Activated CD8-positive, alpha-beta T cell treated with anti-CD3 and anti-CD28 coated beads, Interleukin-2, amount 10 ng/mL, durations not matched to agents 7 days and 5 days (primary cell): ENCODE data around the gene PCYT2. TPM values are rescaled to one million over a fixed set of nuclear protein-coding genes. Genes with fewer than 3 reads are reported as not detected.
A peak's percentile ranks its signal among the peaks of the same experiment; 100 is the strongest.

Experiments used
- ATAC-seq: fragments of 150-1000 bp; cut with Tn5 transposase; one replicate; pipeline ENCODE4 v1.10.0; 2021; ENCODE audit warnings: moderate library complexity
- CTCF ChIA-PET: fragments of 350-600 bp; sonication (Branson Sonifier 250); formaldehyde crosslinking; loops from one replicate; lab custom pipeline; 2021; ENCODE audit warnings: antibody characterized with exemption; lab: Charles Lee
- POLR2A ChIA-PET: fragments of 350-600 bp; sonication (Branson Sonifier 250); formaldehyde crosslinking; loops from one replicate; lab custom pipeline; 2021; ENCODE audit warnings: antibody characterized with exemption; lab: Charles Lee
- DNase-seq: peaks from one replicate; pipeline ENCODE4 v3.0.0-alpha.2; 2020
- H3K27ac Mint-ChIP-seq: one replicate; pipeline ENCODE4 v1.8.0; 2021; ENCODE audit warnings: mild to moderate bottlenecking, mixed read lengths
- H3K27me3 Mint-ChIP-seq: one replicate; pipeline ENCODE4 v1.8.0; 2021; ENCODE audit warnings: low read depth, mixed read lengths
- H3K36me3 Mint-ChIP-seq: one replicate; pipeline ENCODE4 v1.8.0; 2021; ENCODE audit warnings: low read depth, mixed read lengths
- H3K4me1 Mint-ChIP-seq: one replicate; pipeline ENCODE4 v1.8.0; 2021; ENCODE audit warnings: low read depth, mixed read lengths
- H3K4me3 Mint-ChIP-seq: one replicate; pipeline ENCODE4 v1.8.0; 2021; ENCODE audit warnings: mild to moderate bottlenecking, mixed read lengths
- H3K9me3 Mint-ChIP-seq: one replicate; pipeline ENCODE4 v1.8.0; 2022; ENCODE audit warnings: mixed read lengths; ENCODE audit not compliant: insufficient read depth
- total RNA-seq, 2 experiments: library from RNA; stranded (reverse); gene quantifications; one replicate each; pipeline ENCODE4 v1.2.3, GENCODE V29; 2021

PCYT2 gene
- total RNA-seq, 2 experiments from 2014 or later: 48.6 to 50.4 TPM

GRCh38 chr17:81870131-81870980 lies 40.8 kb downstream of the PCYT2 start:
- ChIA-PET POLR2A (interaction anchor here (0.5 to 2.6 kb wide), 15 partner anchors 9 to 447 kb away, joined by 3 to 23 read pairs (median 6); partner anchors contain the start of genes ALYREF, ANAPC11, CD7 and MRPL12), CTCF (interaction anchor here (1.2 to 2.6 kb wide), 9 partner anchors 9 to 151 kb away, joined by 3 to 11 read pairs (median 5); partner anchors contain the start of genes MAFG and P4HB)
- peak; percentile 53 for ATAC-seq
- peaks cover 47% of the 10 kb centered on the region for H3K36me3 Mint-ChIP-seq
- peak; percentile 77 for DNase-seq
- H3K4me3 Mint-ChIP-seq: peak overlapping the region; percentile 90
- no peaks in the 10 kb centered on the region for H3K27me3 Mint-ChIP-seq
- peak overlapping the region; percentile 96 for H3K27ac Mint-ChIP-seq
- no peaks in the 10 kb centered on the region for H3K9me3 Mint-ChIP-seq
- peaks cover 45% of the 10 kb centered on the region for H3K4me1 Mint-ChIP-seq

- CTCF ChIA-PET: interaction anchor here (0.6 to 2.6 kb wide), 12 partner anchors 8 to 152 kb away, joined by 3 to 11 read pairs (median 4); partner anchors contain the start of genes MAFG and P4HB
- Mint-ChIP-seq H3K36me3 (peaks cover 48% of the 10 kb centered on the region), H3K9me3 (no peaks in the 10 kb centered on the region), H3K27ac (peak overlapping the region; percentile 96), H3K4me3 (peak overlapping the region; percentile 90), H3K4me1 (peaks cover 46% of the 10 kb centered on the region), H3K27me3 (no peaks in the 10 kb centered on the region)
- POLR2A ChIA-PET: interaction anchor here (0.9 to 2.6 kb wide), 11 partner anchors 8 to 429 kb away, joined by 3 to 23 read pairs (median 7); partner anchors contain the start of genes ACTG1, ALYREF, ANAPC11 and MRPL12
- ATAC-seq: peak; percentile 6
- peak; percentile 53 for DNase-seq
Observed at GRCh38 chr17:81869221-81870130, 41.7 kb downstream of the PCYT2 start.

GRCh38 chr17:81868674-81869220 lies 42.5 kb downstream of the PCYT2 start:
- DNase-seq (no peak), ATAC-seq (no peak)
- CTCF ChIA-PET: interaction anchor here (0.6 to 2.6 kb wide), 7 partner anchors 10 to 133 kb away, joined by 3 to 11 read pairs (median 5); partner anchors contain the start of gene MAFG
- Mint-ChIP-seq H3K4me3 (peak overlapping the region; percentile 90), H3K27ac (peak overlapping the region; percentile 96), H3K27me3 (no peaks in the 10 kb centered on the region), H3K9me3 (no peaks in the 10 kb centered on the region), H3K36me3 (peaks cover 52% of the 10 kb centered on the region), H3K4me1 (peaks cover 49% of the 10 kb centered on the region)
- POLR2A ChIA-PET: interaction anchor here (0.9 to 2.6 kb wide), 5 partner anchors 8 to 355 kb away, joined by 3 to 23 read pairs (median 4); partner anchors contain the start of genes ACTG1, ALYREF, ANAPC11 and MRPL12

- Mint-ChIP-seq H3K4me3 (peak overlapping the region; percentile 15), H3K27me3 (no peaks in the 10 kb centered on the region), H3K9me3 (no peaks in the 10 kb centered on the region), H3K4me1 (peaks cover 54% of the 10 kb centered on the region), H3K27ac (peak overlapping the region; percentile 84), H3K36me3 (peaks cover 58% of the 10 kb centered on the region)
- ChIA-PET CTCF (no interaction called here), POLR2A (interaction anchor here (0.9 kb wide), 1 partner anchor 7 kb away, joined by 3 read pairs; the partner anchor contains the start of gene P4HB)
- ATAC-seq: no peak
- no peak for DNase-seq
Observed at GRCh38 chr17:81867991-81868673, 43.1 kb downstream of the PCYT2 start.

DNA sequence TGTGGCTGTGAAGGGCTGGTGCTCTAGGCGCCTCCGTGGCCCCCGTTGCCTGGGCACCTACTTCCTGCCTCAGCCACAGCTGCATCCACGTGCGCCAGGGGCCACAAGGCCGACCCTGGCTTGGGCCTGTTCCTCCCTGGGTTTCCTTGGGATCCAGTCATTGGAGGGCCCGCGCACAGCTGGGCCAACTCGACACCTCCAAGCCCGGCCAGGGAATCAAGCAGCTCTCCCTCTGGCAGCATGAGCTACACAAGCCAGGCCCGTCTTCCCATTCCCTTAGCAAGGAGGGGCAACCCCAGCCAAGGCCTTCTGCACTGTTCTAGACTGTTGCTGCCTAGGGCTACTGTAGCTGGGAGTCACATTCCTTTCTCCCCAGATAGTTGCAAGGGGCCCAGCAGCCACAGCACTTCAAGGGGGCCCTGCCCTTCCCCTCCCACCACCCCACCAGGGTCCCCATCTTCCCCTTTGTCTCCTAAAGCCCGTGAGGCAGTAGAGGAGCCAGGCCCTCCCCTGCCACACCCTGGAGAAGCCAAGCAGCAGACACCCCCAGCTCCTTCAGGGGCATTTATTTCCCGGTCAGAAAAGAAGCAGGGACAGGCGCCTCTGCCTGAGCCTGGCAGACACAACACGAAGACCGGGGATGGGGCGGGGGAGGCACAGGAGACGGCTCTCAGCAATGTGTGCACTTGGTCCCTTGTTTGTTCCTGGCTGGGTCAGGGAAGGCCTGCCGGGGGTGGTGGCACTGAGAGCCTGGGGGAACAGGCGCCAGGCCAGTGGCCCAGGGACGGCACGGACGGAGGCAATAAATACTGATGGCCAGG lies 43.8 kb downstream of the PCYT2 start:
- Mint-ChIP-seq H3K4me1 (peaks cover 54% of the 10 kb centered on the region), H3K27me3 (no peaks in the 10 kb centered on the region), H3K4me3 (peak overlapping the region; percentile 40), H3K9me3 (no peaks in the 10 kb centered on the region), H3K27ac (peak overlapping the region; percentile 84), H3K36me3 (peaks cover 57% of the 10 kb centered on the region)
- no peak for ATAC-seq
- POLR2A ChIA-PET: interaction anchor here (1.1 to 2.0 kb wide), 2 partner anchors 24 to 164 kb away, joined by 3 to 7 read pairs; partner anchors contain the start of genes ALYREF, ANAPC11 and MRPL12
- peak; percentile 38 for DNase-seq
- CTCF ChIA-PET: no interaction called here

- H3K36me3 Mint-ChIP-seq: peaks cover 57% of the 10 kb centered on the region
- no peaks in the 10 kb centered on the region for H3K27me3 Mint-ChIP-seq
- DNase-seq: no peak
- ATAC-seq: no peak
- ChIA-PET CTCF (no interaction called here), POLR2A (interaction anchor here (0.9 to 2.0 kb wide), 3 partner anchors 20 to 163 kb away, joined by 3 to 7 read pairs (median 3); partner anchors contain the start of genes ALYREF, ANAPC11 and MRPL12)
- peak overlapping the region; percentile 84 for H3K27ac Mint-ChIP-seq
- H3K4me1 Mint-ChIP-seq: peaks cover 50% of the 10 kb centered on the region
- no peaks in the 10 kb centered on the region for H3K9me3 Mint-ChIP-seq
- peak overlapping the region; percentile 40 for H3K4me3 Mint-ChIP-seq
Observed at GRCh38 chr17:81866440-81867169, 44.6 kb downstream of the PCYT2 start.

GRCh38 chr17:81865733-81866439 lies 45.3 kb downstream of the PCYT2 start:
- Mint-ChIP-seq H3K27me3 (no peaks in the 10 kb centered on the region), H3K27ac (peak overlapping the region; percentile 81), H3K36me3 (peaks cover 59% of the 10 kb centered on the region), H3K4me3 (peak overlapping the region; percentile 15), H3K9me3 (no peaks in the 10 kb centered on the region), H3K4me1 (peaks cover 50% of the 10 kb centered on the region)
- CTCF ChIA-PET: no interaction called here
- DNase-seq (no peak), ATAC-seq (no peak)
- POLR2A ChIA-PET: interaction anchor here (0.9 to 2.0 kb wide), 2 partner anchors 21 to 26 kb away, joined by 3 to 7 read pairs; partner anchors contain the start of genes ALYREF and ANAPC11

GRCh38 chr17:81865358-81865732 lies 45.9 kb downstream of the PCYT2 start:
- no peak for DNase-seq
- no peaks in the 10 kb centered on the region for H3K9me3 Mint-ChIP-seq
- H3K4me3 Mint-ChIP-seq: peak overlapping the region; percentile 15
- CTCF ChIA-PET: no interaction called here
- peaks cover 50% of the 10 kb centered on the region for H3K4me1 Mint-ChIP-seq
- H3K27me3 Mint-ChIP-seq: no peaks in the 10 kb centered on the region
- no peak for ATAC-seq
- POLR2A ChIA-PET: interaction anchor here (0.9 to 2.0 kb wide), 2 partner anchors 22 to 26 kb away, joined by 3 to 7 read pairs; partner anchors contain the start of genes ALYREF and ANAPC11
- peak overlapping the region; percentile 81 for H3K27ac Mint-ChIP-seq
- H3K36me3 Mint-ChIP-seq: peaks cover 58% of the 10 kb centered on the region
